Karpas-422 (cell line): ENCODE measurements around the gene ATP6V0D1. TPM values are rescaled to one million over a fixed set of nuclear protein-coding genes. Genes with fewer than 3 reads are reported as not detected.

Experiments
- DNase-seq: peaks from one replicate; pipeline ENCODE4 v3.0.0-alpha.2; 2015
- H2AFZ ChIP-seq: fragments of 200-600 bp; sonication (generic); 2 replicates; pipeline ENCODE4 v1.6.1; 2014; ENCODE audit warnings: antibody characterized with exemption, low read length, mixed read lengths
- H3K27ac ChIP-seq: fragments of 200-600 bp; sonication (generic); 2 replicates; pipeline ENCODE4 v1.5.1; 2014; ENCODE audit warnings: mild to moderate bottlenecking, low read length, moderate library complexity
- H3K27me3 ChIP-seq: fragments of 200-600 bp; sonication (generic); 2 replicates; pipeline ENCODE4 v1.6.1; 2014; ENCODE audit warnings: low read length, mixed read lengths
- H3K36me3 ChIP-seq: fragments of 200-600 bp; sonication (generic); 2 replicates; pipeline ENCODE4 v1.6.1; 2014; ENCODE audit warnings: low read length, mixed read lengths; ENCODE audit not compliant: insufficient read depth
- H3K4me1 ChIP-seq: fragments of 200-600 bp; sonication (generic); 2 replicates; pipeline ENCODE4 v1.6.1; 2014; ENCODE audit warnings: mild to moderate bottlenecking, low read length, mixed read lengths
- H3K4me2 ChIP-seq: fragments of 200-600 bp; sonication (generic); 2 replicates; pipeline ENCODE4 v1.6.1; 2014; ENCODE audit warnings: low read length, low read depth, mild to moderate bottlenecking; ENCODE audit not compliant: poor library complexity, severe bottlenecking
- H3K4me3 ChIP-seq: fragments of 200-600 bp; sonication (generic); 2 replicates; pipeline ENCODE4 v1.5.1; 2014; ENCODE audit warnings: mild to moderate bottlenecking, antibody characterized with exemption, low read length, mixed read lengths
- H3K79me2 ChIP-seq: fragments of 200-600 bp; sonication (generic); 2 replicates; pipeline ENCODE4 v1.6.1; 2014; ENCODE audit warnings: mild to moderate bottlenecking, low read length, mixed read lengths
- H3K9ac ChIP-seq: fragments of 200-600 bp; sonication (generic); 2 replicates; pipeline ENCODE4 v1.6.0; 2014; ENCODE audit warnings: low read length
- H3K9me2 ChIP-seq: fragments of 200-600 bp; sonication (generic), shearing (Covaris generic); replicated peaks from 2 replicates; pipeline ENCODE4 v1.6.0; 2014; ENCODE audit warnings: mild to moderate bottlenecking, low read length, moderate library complexity; ENCODE audit not compliant: insufficient read depth
- H3K9me3 ChIP-seq: fragments of 300-700, 200-600 bp; sonication (generic); 2 replicates; pipeline ENCODE4 v1.6.1; 2014; ENCODE audit warnings: low read length, mixed read lengths
- H4K20me1 ChIP-seq: fragments of 200-600 bp; sonication (generic); 2 replicates; pipeline ENCODE4 v1.6.1; 2014; ENCODE audit warnings: mild to moderate bottlenecking, antibody characterized with exemption, low read length, low read depth; ENCODE audit not compliant: insufficient read depth
- total RNA-seq: library from RNA; depleted of rRNA; stranded (reverse); fragments of >200 nt; shearing (Covaris generic); gene quantifications from 2 replicates; pipeline ENCODE4 v1.2.3, GENCODE V29; 2014; ENCODE audit warnings: low replicate concordance

ATP6V0D1 gene
- total RNA-seq, 1 experiment from 2014 or later = 83.4 TPM

- H3K9me2 ChIP-seq = no peaks in the 10 kb centered on the region
- no peak overlapping the region for H2AFZ ChIP-seq
- H3K9me3 ChIP-seq = no peaks in the 10 kb centered on the region
- no peak overlapping the region for H3K4me3 ChIP-seq
- H3K79me2 ChIP-seq = peaks cover 26% of the 10 kb centered on the region
- peaks cover 12% of the 10 kb centered on the region for H3K4me1 ChIP-seq
- H3K27ac ChIP-seq = no peak overlapping the region
- no peaks in the 10 kb centered on the region for H3K36me3 ChIP-seq
- H3K9ac ChIP-seq = no peak overlapping the region
- DNase-seq = no peak
- peaks cover 6% of the 10 kb centered on the region; the same call in 1 of the 2 replicates for H4K20me1 ChIP-seq
- H3K4me2 ChIP-seq = no peak overlapping the region
- H3K27me3 ChIP-seq = no peaks in the 10 kb centered on the region
Observed at GRCh38 chr16:67457611-67458010, 23.3 kb downstream of the ATP6V0D1 start.

GRCh38 chr16:67456391-67457081, 24.4 kb downstream of the ATP6V0D1 start:
- no peak overlapping the region for H3K4me2 ChIP-seq
- H4K20me1 ChIP-seq = peaks cover 6% of the 10 kb centered on the region; the same call in 1 of the 2 replicates
- H3K79me2 ChIP-seq = peaks cover 15% of the 10 kb centered on the region; the same call in 1 of the 2 replicates
- H3K9ac ChIP-seq = peak overlapping the region; percentile 21; the same call in 1 of the 2 replicates
- peak; percentile 65 for DNase-seq
- H3K36me3 ChIP-seq = no peaks in the 10 kb centered on the region
- H2AFZ ChIP-seq = no peak overlapping the region
- H3K27ac ChIP-seq = no peak overlapping the region; the same call in 1 of the 2 replicates
- peaks cover 12% of the 10 kb centered on the region for H3K4me1 ChIP-seq
- H3K27me3 ChIP-seq = no peaks in the 10 kb centered on the region
- no peaks in the 10 kb centered on the region for H3K9me3 ChIP-seq
- no peak overlapping the region for H3K4me3 ChIP-seq
- H3K9me2 ChIP-seq = no peaks in the 10 kb centered on the region

GRCh38 chr16:67454852-67455251, 26.1 kb downstream of the ATP6V0D1 start:
- no peak overlapping the region for H3K4me3 ChIP-seq
- H3K4me1 ChIP-seq = peaks cover 12% of the 10 kb centered on the region
- no peak overlapping the region for H2AFZ ChIP-seq
- no peaks in the 10 kb centered on the region for H4K20me1 ChIP-seq
- H3K9me3 ChIP-seq = no peaks in the 10 kb centered on the region
- no peak overlapping the region for H3K4me2 ChIP-seq
- H3K27me3 ChIP-seq = no peaks in the 10 kb centered on the region
- no peaks in the 10 kb centered on the region for H3K9me2 ChIP-seq
- no peak for DNase-seq
- H3K9ac ChIP-seq = no peak overlapping the region
- no peak overlapping the region for H3K27ac ChIP-seq
- peaks cover 8% of the 10 kb centered on the region; the same call in 1 of the 2 replicates for H3K79me2 ChIP-seq
- no peaks in the 10 kb centered on the region for H3K36me3 ChIP-seq

GRCh38 chr16:67454104-67454503, 26.9 kb downstream of the ATP6V0D1 start:
- H3K9ac ChIP-seq = no peak overlapping the region
- no peak for DNase-seq
- no peaks in the 10 kb centered on the region for H4K20me1 ChIP-seq

GRCh38 chr16:67451704-67452435, 29.1 kb downstream of the ATP6V0D1 start:
- Histone ChIP-seq H3K9me3 (no peaks in the 10 kb centered on the region), H2AFZ (no peak overlapping the region), H3K4me3 (no peak overlapping the region), H3K9me2 (no peaks in the 10 kb centered on the region), H3K79me2 (peaks cover 6% of the 10 kb centered on the region; the same call in 1 of the 2 replicates), H3K27me3 (no peaks in the 10 kb centered on the region), H3K4me2 (no peak overlapping the region), H3K27ac (no peak overlapping the region), H3K4me1 (peaks cover 9% of the 10 kb centered on the region), H3K9ac (no peak overlapping the region), H4K20me1 (no peaks in the 10 kb centered on the region), H3K36me3 (no peaks in the 10 kb centered on the region)
- no peak for DNase-seq

More at GRCh38 chr16:67454104-67454503, 26.9 kb downstream of the ATP6V0D1 start:
- H3K9me2 ChIP-seq = no peaks in the 10 kb centered on the region
- no peaks in the 10 kb centered on the region for H3K9me3 ChIP-seq
- H3K79me2 ChIP-seq = peaks cover 8% of the 10 kb centered on the region; the same call in 1 of the 2 replicates
- no peak overlapping the region for H3K27ac ChIP-seq
- no peak overlapping the region for H2AFZ ChIP-seq
- H3K4me3 ChIP-seq = no peak overlapping the region
- no peaks in the 10 kb centered on the region for H3K36me3 ChIP-seq
- no peaks in the 10 kb centered on the region for H3K27me3 ChIP-seq
- H3K4me1 ChIP-seq = peaks cover 12% of the 10 kb centered on the region
- H3K4me2 ChIP-seq = no peak overlapping the region

- Histone ChIP-seq H3K4me3 (no peak overlapping the region), H3K4me1 (peaks cover 2% of the 10 kb centered on the region), H2AFZ (no peak overlapping the region), H3K27me3 (no peaks in the 10 kb centered on the region), H3K4me2 (no peak overlapping the region), H3K79me2 (0 out of 2 replicates have a peak, but pooled peaks cover 3% of the 10 kb centered on the region), H3K9me2 (no peaks in the 10 kb centered on the region), H3K36me3 (no peaks in the 10 kb centered on the region), H3K27ac (no peak overlapping the region), H3K9ac (no peak overlapping the region), H4K20me1 (no peaks in the 10 kb centered on the region), H3K9me3 (no peaks in the 10 kb centered on the region)
- DNase-seq = no peak
Observed at GRCh38 chr16:67451061-67451703, 29.8 kb downstream of the ATP6V0D1 start.

GRCh38 chr16:67449739-67450138, 31.2 kb downstream of the ATP6V0D1 start:
- no peaks in the 10 kb centered on the region for H3K9me2 ChIP-seq

GRCh38 chr16:67449336-67449735, 31.6 kb downstream of the ATP6V0D1 start:
- DNase-seq = no peak
- Histone ChIP-seq H3K4me3 (no peak overlapping the region), H3K4me2 (no peak overlapping the region), H3K4me1 (no peaks in the 10 kb centered on the region), H3K9me2 (no peaks in the 10 kb centered on the region), H3K9me3 (no peaks in the 10 kb centered on the region), H3K79me2 (no peaks in the 10 kb centered on the region), H3K36me3 (no peaks in the 10 kb centered on the region), H3K27ac (no peak overlapping the region), H3K9ac (no peak overlapping the region), H4K20me1 (no peaks in the 10 kb centered on the region), H2AFZ (no peak overlapping the region), H3K27me3 (no peaks in the 10 kb centered on the region)

More at GRCh38 chr16:67449739-67450138, 31.2 kb downstream of the ATP6V0D1 start:
- H3K27ac ChIP-seq = no peak overlapping the region
- H3K4me2 ChIP-seq = no peak overlapping the region
- no peaks in the 10 kb centered on the region for H3K79me2 ChIP-seq
- no peak overlapping the region for H2AFZ ChIP-seq
- no peaks in the 10 kb centered on the region for H3K9me3 ChIP-seq
- no peaks in the 10 kb centered on the region for H3K4me1 ChIP-seq
- H3K36me3 ChIP-seq = no peaks in the 10 kb centered on the region
- no peak overlapping the region for H3K4me3 ChIP-seq
- no peaks in the 10 kb centered on the region for H4K20me1 ChIP-seq
- H3K9ac ChIP-seq = no peak overlapping the region
- DNase-seq = no peak
- H3K27me3 ChIP-seq = no peaks in the 10 kb centered on the region
